HepG2 (cell line): ENCODE measurements around the gene BICDL1. TPM values are rescaled to one million over a fixed set of nuclear protein-coding genes. Genes with fewer than 3 reads are reported as not detected.

Experiments used
- BRF2 ChIP-seq: sonication (generic); formaldehyde crosslinking; IDR thresholded peaks from 2 replicates; pipeline ENCODE4 v1.8.1; 2022; ENCODE audit warnings: mild to moderate bottlenecking, missing genetic modification reagents
- CBX2 ChIP-seq, 2 experiments: fragments of 200-600 bp in 1 of 2; sonication (generic); formaldehyde crosslinking in 1 of 2; IDR thresholded peaks; 2 replicates each; pipeline versions ENCODE4 v1.7.0 to v1.8.1; 2018 to 2022; ENCODE audit warnings: low read depth in 2 of 2, low read length in 1 of 2, mild to moderate bottlenecking in 1 of 2, missing genetic modification reagents in 1 of 2
- MAX ChIP-seq: IDR thresholded peaks from 2 replicates; pipeline ENCODE4 v1.6.1; 2012; ENCODE audit warnings: inconsistent platforms
- MTA3 ChIP-seq: sonication (generic); formaldehyde crosslinking; IDR thresholded peaks from 2 replicates; pipeline ENCODE4 v1.4.0; 2020; ENCODE audit warnings: missing genetic modification reagents
- NBN ChIP-seq: fragments of 450-650 bp; conservative IDR thresholded peaks from 2 replicates; pipeline ENCODE4 v1.6.1; 2017
- ONECUT2 ChIP-seq: sonication (generic); formaldehyde crosslinking; IDR thresholded peaks from 2 replicates; pipeline ENCODE4 v1.4.0; 2020; ENCODE audit warnings: missing genetic modification reagents
- SETDB1 ChIP-seq: sonication (generic); formaldehyde crosslinking; IDR thresholded peaks from 2 replicates; pipeline ENCODE4 v1.5.1; 2020; ENCODE audit warnings: missing genetic modification reagents, mild to moderate bottlenecking, borderline replicate concordance
- SMYD3 ChIP-seq: sonication (generic); formaldehyde crosslinking; IDR thresholded peaks from 2 replicates; pipeline ENCODE4 v1.8.1; 2023; ENCODE audit warnings: mild to moderate bottlenecking, missing genetic modification reagents
- SP5 ChIP-seq: IDR thresholded peaks from 2 replicates; pipeline ENCODE4 v1.6.1; 2016; ENCODE audit warnings: low read depth, borderline replicate concordance
- TBL1XR1 ChIP-seq: fragments of 150-350 bp; IDR thresholded peaks from 2 replicates; pipeline ENCODE4 v1.6.1; 2014; ENCODE audit warnings: borderline replicate concordance, low read length; ENCODE audit not compliant: partially characterized antibody
- TGIF2 ChIP-seq: IDR thresholded peaks from 2 replicates; pipeline ENCODE4 v1.6.1; 2016; ENCODE audit warnings: control low read depth, missing compliant biosample characterization
- ZBTB8A ChIP-seq: sonication (generic); formaldehyde crosslinking; IDR thresholded peaks from 2 replicates; pipeline ENCODE4 v1.4.0; 2020; ENCODE audit warnings: mild to moderate bottlenecking, low read depth, missing genetic modification reagents, borderline replicate concordance
- ZNF138 ChIP-seq: sonication (generic); formaldehyde crosslinking; IDR thresholded peaks from 2 replicates; pipeline ENCODE4 v1.5.0; 2020; ENCODE audit warnings: mild to moderate bottlenecking, low read depth, missing genetic modification reagents
- ZNF720 ChIP-seq: sonication (generic); formaldehyde crosslinking; IDR thresholded peaks from 2 replicates; pipeline ENCODE4 v1.4.0; 2020; ENCODE audit warnings: missing genetic modification reagents
- ZNF776 ChIP-seq: sonication (generic); formaldehyde crosslinking; IDR thresholded peaks from 2 replicates; pipeline ENCODE4 v1.4.0; 2020; ENCODE audit warnings: mild to moderate bottlenecking, missing genetic modification reagents
- ZNF792 ChIP-seq: IDR thresholded peaks from 2 replicates; pipeline ENCODE4 v1.6.1; 2016
- polyA plus RNA-seq, 8 experiments: library from polyadenylated mRNA; depleted of rRNA in 3 of 8; stranded (reverse) in 7 of 8; unstranded in 1 of 8; fragments of >200 nt; fragmentation: Illumina TruSeq in 4 of 8; extraction: Trizol in 4 of 8; gene quantifications; 2 replicates each; pipeline versions ENCODE4 v1.2.1 to v1.2.3, GENCODE V29; 2011 to 2016; ENCODE audit warnings: low read depth in 4 of 8, missing spikeins in 1 of 8, mixed read lengths in 1 of 8; ENCODE audit not compliant: insufficient read depth in 1 of 8
- total RNA-seq, 5 experiments: library from RNA; depleted of rRNA; stranded (reverse); fragments of >200 nt; fragmentation: Illumina TruSeq; extraction: Trizol; gene quantifications; 2 replicates each; pipeline ENCODE4 v1.2.3, GENCODE V29; 2016; ENCODE audit warnings: low read depth in 1 of 5
- TF ChIP-seq, protein P1 (sequence below): sonication (generic); formaldehyde crosslinking; IDR thresholded peaks from 2 replicates; pipeline ENCODE4 v1.4.0; 2020; ENCODE audit warnings: missing genetic modification reagents

Gene BICDL1
- total and polyA plus RNA-seq, 2 of the 13 experiments (the other 11 are each of a cell fraction or from before 2014, with no cell fraction given) = 3.6 to 9.7 TPM

- TF ChIP-seq BRF2 (CRISPR knock-in tag) (no peak), TGIF2 (CRISPR knock-in tag) (peak; percentile 92), ONECUT2 (CRISPR knock-in tag) (no peak), MAX (peak; percentile 83), ZNF138 (no peak), CBX2 (IDR thresholded peaks at IDR 0.05; ENCODE audit: low read depth, low read length) (no peak), CBX2 (CRISPR knock-in tag; IDR thresholded peaks at IDR 0.05; ENCODE audit: low read depth) (no peak), MTA3 (no peak), SMYD3 (CRISPR knock-in tag) (no peak; the same call in 1 of the 2 replicates), SP5 (peak; percentile 81; the same call in 1 of the 2 replicates), SETDB1 (CRISPR knock-in tag) (no peak), ZNF776 (CRISPR knock-in tag) (peak; percentile 73; the same call in 1 of the 2 replicates), ZNF792 (CRISPR knock-in tag) (peak; percentile 90; the same call in 1 of the 2 replicates), NBN (no peak), TBL1XR1 (peak; percentile 64), ZNF720 (CRISPR knock-in tag) (0 out of 2 replicates have a peak, but pooled peaks have one; percentile 50), ZBTB8A (no peak)
- TF ChIP-seq, protein P1, sequence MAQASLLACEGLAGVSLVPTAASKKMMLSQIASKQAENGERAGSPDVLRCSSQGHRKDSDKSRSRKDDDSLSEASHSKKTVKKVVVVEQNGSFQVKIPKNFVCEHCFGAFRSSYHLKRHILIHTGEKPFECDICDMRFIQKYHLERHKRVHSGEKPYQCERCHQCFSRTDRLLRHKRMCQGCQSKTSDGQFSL = no peak
Measured at GRCh38 chr12:120086801-120087621, 98.0 kb downstream of the BICDL1 start (continued).
